HG03039 (cell line): ENCODE data around the gene CFAP54.
"Not testable (repeated sequence)": the region's sequence is repeated elsewhere in the genome, so short reads cannot be mapped to it uniquely, and the experiment has no call there.

ENCODE experiments used
- ATAC-seq: cut with Tn5 transposase; IDR thresholded peaks from one replicate; pipeline ENCODE4 v1.9.1; 2021; ENCODE audit warnings: mild to moderate bottlenecking, moderate library complexity; ENCODE audit not compliant: unreplicated experiment

CFAP54 gene

GRCh38 chr12:96513681-96514080, 24.3 kb downstream of the CFAP54 start:
- ATAC-seq = no peak

GRCh38 chr12:96514328-96514727, 25.0 kb downstream of the CFAP54 start:
- no peak for ATAC-seq

GRCh38 chr12:96516472-96517430, 27.4 kb downstream of the CFAP54 start:
- peak; percentile 46 for ATAC-seq

GRCh38 chr12:96520767-96521166, 31.4 kb downstream of the CFAP54 start:
- ATAC-seq = no peak

GRCh38 chr12:96521895-96522682, 32.7 kb downstream of the CFAP54 start:
- no peak for ATAC-seq

GRCh38 chr12:96522690-96523089, 33.3 kb downstream of the CFAP54 start:
- ATAC-seq = no peak

- no peak for ATAC-seq
Observed at GRCh38 chr12:96526110-96526509, 36.7 kb downstream of the CFAP54 start.

GRCh38 chr12:96529912-96530311, 40.5 kb downstream of the CFAP54 start:
- no peak for ATAC-seq

- no peak for ATAC-seq
Observed at GRCh38 chr12:96534339-96534738, 45.0 kb downstream of the CFAP54 start.

- ATAC-seq = no peak
Observed at GRCh38 chr12:96548384-96548783, 59.0 kb downstream of the CFAP54 start.

GRCh38 chr12:96549341-96549740, 60.0 kb downstream of the CFAP54 start:
- ATAC-seq = no peak

- no peak for ATAC-seq
Observed at GRCh38 chr12:96570579-96570978, 81.2 kb downstream of the CFAP54 start.

GRCh38 chr12:96571101-96571862, 81.9 kb downstream of the CFAP54 start:
- ATAC-seq = peak; percentile 88

GRCh38 chr12:96578526-96579125, 89.2 kb downstream of the CFAP54 start:
- peak; percentile 79 for ATAC-seq

- ATAC-seq = no peak
Observed at GRCh38 chr12:96585977-96586376, 96.6 kb downstream of the CFAP54 start.

- no peak for ATAC-seq
Observed at GRCh38 chr12:96587691-96588090, 98.3 kb downstream of the CFAP54 start.

GRCh38 chr12:96590970-96591369, 101.6 kb downstream of the CFAP54 start:
- no peak for ATAC-seq

- not testable (repeated sequence) for ATAC-seq
Observed at GRCh38 chr12:96604374-96604773, 115.0 kb downstream of the CFAP54 start.

- no peak for ATAC-seq
Observed at GRCh38 chr12:96605684-96606083, 116.3 kb downstream of the CFAP54 start.

- no peak for ATAC-seq
Observed at GRCh38 chr12:96606134-96606533, 116.8 kb downstream of the CFAP54 start.

- ATAC-seq = no peak
Observed at GRCh38 chr12:96606644-96607043, 117.3 kb downstream of the CFAP54 start.
